Nephron (organoid): ENCODE data around the gene KIF26A.

Experiments
- H3K27ac Mint-ChIP-seq, 3 experiments: 2 replicates each; pipeline ENCODE4 v1.8.0; 2020; ENCODE audit warnings: mixed read lengths in 3 of 3, mild to moderate bottlenecking in 2 of 3, moderate library complexity in 1 of 3
- H3K27me3 Mint-ChIP-seq: 2 replicates; pipeline ENCODE4 v1.8.0; 2021; ENCODE audit warnings: low read depth, mild to moderate bottlenecking, moderate library complexity, mixed read lengths
- H3K36me3 Mint-ChIP-seq: 2 replicates; pipeline ENCODE4 v1.8.0; 2020; ENCODE audit warnings: low read depth, mixed read lengths
- H3K4me1 Mint-ChIP-seq: 2 replicates; pipeline ENCODE4 v1.8.0; 2020; ENCODE audit warnings: mixed read lengths
- H3K4me3 Mint-ChIP-seq, 3 experiments: 2 replicates each; pipeline ENCODE4 v1.8.0; 2020; ENCODE audit warnings: mild to moderate bottlenecking in 3 of 3, mixed read lengths in 3 of 3, moderate library complexity in 2 of 3
- H3K9me3 Mint-ChIP-seq: 2 replicates; pipeline ENCODE4 v1.8.0; 2020; ENCODE audit warnings: mixed read lengths
- TF ChIP-seq, protein P1 (sequence below), 3 experiments: fragments of 200-600 bp; sonication (generic); IDR thresholded peaks; one replicate each; pipeline ENCODE4 v1.5.0; 2021; ENCODE audit warnings: antibody characterized with exemption in 3 of 3; ENCODE audit not compliant: unreplicated experiment in 3 of 3

The KIF26A gene

DNA sequence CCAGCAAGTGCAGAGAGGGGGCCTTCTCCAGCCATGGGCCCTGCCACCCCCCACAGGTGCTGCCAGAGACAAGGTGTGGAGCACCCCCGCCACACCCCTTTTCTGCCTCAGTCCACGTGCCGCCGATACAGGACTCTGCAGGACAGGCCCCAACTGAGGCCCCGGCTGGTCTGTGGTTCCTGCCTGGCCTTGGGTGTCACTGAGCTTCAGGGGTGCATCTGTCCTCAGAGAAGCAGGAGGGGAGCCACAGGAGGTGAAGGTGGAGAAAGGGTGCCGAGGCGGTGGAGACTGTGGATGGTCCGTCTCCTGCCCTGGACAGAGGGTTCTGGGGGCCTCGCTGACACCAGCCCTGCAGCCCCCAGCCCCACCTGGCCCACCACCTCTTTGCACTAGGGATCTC is 63.1 kb downstream of the KIF26A start:
- TF ChIP-seq, protein P1, sequence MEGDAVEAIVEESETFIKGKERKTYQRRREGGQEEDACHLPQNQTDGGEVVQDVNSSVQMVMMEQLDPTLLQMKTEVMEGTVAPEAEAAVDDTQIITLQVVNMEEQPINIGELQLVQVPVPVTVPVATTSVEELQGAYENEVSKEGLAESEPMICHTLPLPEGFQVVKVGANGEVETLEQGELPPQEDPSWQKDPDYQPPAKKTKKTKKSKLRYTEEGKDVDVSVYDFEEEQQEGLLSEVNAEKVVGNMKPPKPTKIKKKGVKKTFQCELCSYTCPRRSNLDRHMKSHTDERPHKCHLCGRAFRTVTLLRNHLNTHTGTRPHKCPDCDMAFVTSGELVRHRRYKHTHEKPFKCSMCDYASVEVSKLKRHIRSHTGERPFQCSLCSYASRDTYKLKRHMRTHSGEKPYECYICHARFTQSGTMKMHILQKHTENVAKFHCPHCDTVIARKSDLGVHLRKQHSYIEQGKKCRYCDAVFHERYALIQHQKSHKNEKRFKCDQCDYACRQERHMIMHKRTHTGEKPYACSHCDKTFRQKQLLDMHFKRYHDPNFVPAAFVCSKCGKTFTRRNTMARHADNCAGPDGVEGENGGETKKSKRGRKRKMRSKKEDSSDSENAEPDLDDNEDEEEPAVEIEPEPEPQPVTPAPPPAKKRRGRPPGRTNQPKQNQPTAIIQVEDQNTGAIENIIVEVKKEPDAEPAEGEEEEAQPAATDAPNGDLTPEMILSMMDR (IDR thresholded peaks at IDR 0.05; ENCODE audit: unreplicated experiment in 3 of 3) = no peak
- Mint-ChIP-seq H3K27me3 (peaks cover 8% of the 10 kb centered on the region), H3K9me3 (no peaks in the 10 kb centered on the region), H3K4me1 (peaks cover 16% of the 10 kb centered on the region), H3K4me3 (no peak overlapping the region), H3K27ac (no peak overlapping the region), H3K36me3 (no peaks in the 10 kb centered on the region)

DNA sequence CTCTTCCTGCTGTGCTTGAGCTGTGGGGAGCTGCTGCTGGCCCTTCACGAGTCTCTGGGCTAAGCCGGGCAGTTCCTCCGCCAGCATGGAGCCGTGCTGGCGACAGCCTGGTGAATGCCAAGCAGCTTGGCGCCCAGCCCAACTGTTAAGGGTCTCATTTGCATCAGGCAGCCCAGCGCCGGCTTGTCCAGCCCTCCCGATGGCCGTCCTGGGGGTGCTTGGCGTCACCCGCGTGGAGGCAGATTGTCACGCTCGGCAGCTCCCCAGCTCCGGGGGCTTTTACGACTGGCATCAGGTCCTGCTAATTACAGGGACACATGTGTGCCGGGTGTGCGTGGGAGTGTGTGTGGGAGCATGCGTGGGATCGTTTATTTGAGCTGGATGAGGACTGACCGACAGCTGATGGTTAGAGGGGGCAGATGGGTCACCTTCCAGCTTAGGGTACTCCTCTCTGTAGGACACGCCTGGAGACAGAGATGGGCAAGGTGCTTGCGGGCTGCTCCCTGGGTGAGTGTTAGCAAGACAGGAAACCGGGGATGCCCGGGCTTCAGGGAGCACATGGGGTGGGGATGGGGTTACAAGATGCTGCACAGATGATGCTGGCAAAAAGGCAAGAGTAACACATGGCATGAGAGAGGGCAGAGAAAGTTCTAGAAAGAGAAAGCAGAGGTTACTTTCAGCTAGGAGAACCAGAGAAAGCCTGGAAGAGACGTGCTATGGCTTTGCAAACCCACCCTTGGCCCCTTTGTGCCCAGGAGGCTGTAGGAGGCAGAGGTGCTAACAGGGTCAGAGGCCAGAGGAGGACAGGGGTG is 64.1 kb downstream of the KIF26A start:
- TF ChIP-seq, protein P1 (IDR thresholded peaks at IDR 0.05; ENCODE audit: unreplicated experiment in 3 of 3) = no peak
- Mint-ChIP-seq H3K36me3 (no peaks in the 10 kb centered on the region), H3K4me1 (peaks cover 17% of the 10 kb centered on the region), H3K9me3 (no peaks in the 10 kb centered on the region), H3K4me3 (peak overlapping the region in 1 of 3 experiments; percentile 31), H3K27me3 (peaks cover 11% of the 10 kb centered on the region), H3K27ac (no peak overlapping the region)

DNA sequence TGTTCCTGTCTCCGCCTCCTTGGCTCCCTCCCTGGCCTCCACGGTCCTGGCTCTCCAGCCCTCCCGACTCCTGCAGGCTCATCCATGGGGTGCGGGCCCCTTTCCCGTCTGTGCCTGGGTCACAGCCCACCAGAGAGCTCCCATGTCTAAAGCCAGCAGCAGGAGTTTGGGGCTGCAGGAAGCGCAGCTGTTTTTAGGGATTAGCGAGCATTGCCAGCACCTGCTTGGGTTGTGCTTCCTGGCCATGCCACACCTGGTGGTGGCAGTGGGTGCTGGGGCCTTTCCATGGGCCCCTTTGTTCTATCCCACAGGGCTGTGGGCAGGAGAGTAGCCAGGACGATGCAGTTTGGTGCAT is 64.7 kb downstream of the KIF26A start:
- peaks cover 11% of the 10 kb centered on the region for H3K27me3 Mint-ChIP-seq
- H3K9me3 Mint-ChIP-seq = no peaks in the 10 kb centered on the region
- H3K36me3 Mint-ChIP-seq = no peaks in the 10 kb centered on the region
- no peak overlapping the region for H3K27ac Mint-ChIP-seq
- H3K4me3 Mint-ChIP-seq = no peak overlapping the region
- TF ChIP-seq, protein P1 (IDR thresholded peaks at IDR 0.05; ENCODE audit: unreplicated experiment in 3 of 3) = no peak
- peaks cover 17% of the 10 kb centered on the region for H3K4me1 Mint-ChIP-seq

DNA sequence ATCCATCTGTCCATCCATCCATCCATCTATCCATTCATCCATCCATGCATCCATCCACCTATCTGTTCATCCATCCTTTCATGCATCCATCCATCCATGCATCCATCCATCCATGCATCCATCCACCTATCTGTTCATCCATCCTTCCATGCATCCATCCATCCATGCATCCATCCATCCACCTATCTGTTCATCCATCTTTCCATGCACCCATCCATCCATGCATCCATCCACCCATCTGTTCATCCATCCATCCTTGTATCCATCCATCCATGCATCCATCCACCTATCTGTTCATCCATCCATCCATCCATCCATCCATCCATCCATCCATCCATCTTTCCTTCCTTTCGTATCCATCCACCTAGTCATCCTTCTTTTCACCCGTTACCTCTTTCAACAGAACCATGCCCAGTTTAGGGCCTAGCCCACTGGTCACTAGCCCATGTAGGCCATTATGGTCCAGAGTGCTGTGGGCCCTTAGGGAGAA is 66.3 kb downstream of the KIF26A start:
- no peaks in the 10 kb centered on the region for H3K36me3 Mint-ChIP-seq
- H3K9me3 Mint-ChIP-seq = no peaks in the 10 kb centered on the region

DNA sequence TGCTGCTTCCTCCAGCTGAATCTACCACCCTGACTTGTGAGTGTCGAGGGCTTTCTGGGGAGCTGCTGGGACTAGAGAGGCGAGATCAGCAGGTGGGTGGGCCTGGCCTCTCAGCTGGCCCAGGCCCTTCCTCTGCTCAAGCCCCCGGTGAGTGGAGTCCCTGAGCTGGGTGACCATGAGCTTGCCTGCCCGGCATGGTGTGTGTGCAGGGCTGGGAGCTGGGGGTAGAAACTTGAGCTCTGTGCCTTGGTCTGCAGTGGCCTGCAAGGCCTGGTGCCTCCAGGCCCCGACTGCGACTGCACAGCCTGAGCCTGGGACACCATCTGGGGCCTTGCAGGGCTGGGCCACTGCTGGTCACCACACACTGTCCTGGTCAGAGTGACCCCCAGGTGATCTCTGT is 67.4 kb downstream of the KIF26A start:
- TF ChIP-seq, protein P1 (IDR thresholded peaks at IDR 0.05; ENCODE audit: unreplicated experiment in 3 of 3) = no peak
- Mint-ChIP-seq H3K36me3 (no peaks in the 10 kb centered on the region), H3K4me1 (peaks cover 17% of the 10 kb centered on the region), H3K27me3 (peaks cover 10% of the 10 kb centered on the region), H3K4me3 (no peak overlapping the region), H3K9me3 (no peaks in the 10 kb centered on the region), H3K27ac (no peak overlapping the region)

More for the DNA sequence above, 66.3 kb downstream of the KIF26A start:
- TF ChIP-seq, protein P1 (IDR thresholded peaks at IDR 0.05; ENCODE audit: unreplicated experiment in 3 of 3) = no peak
- peaks cover 6% of the 10 kb centered on the region for H3K27me3 Mint-ChIP-seq
- peaks cover 17% of the 10 kb centered on the region for H3K4me1 Mint-ChIP-seq
- no peak overlapping the region for H3K4me3 Mint-ChIP-seq
- H3K27ac Mint-ChIP-seq = no peak overlapping the region
